ENCODE measurements around the gene NPHP4. TPM values are rescaled to one million over a fixed set of nuclear protein-coding genes. Genes with fewer than 3 reads are reported as not detected.

NPHP4 gene
- total and polyA plus RNA-seq, 4 donors = 1.7 to 5.6 (median 3.5) TPM

DNA sequence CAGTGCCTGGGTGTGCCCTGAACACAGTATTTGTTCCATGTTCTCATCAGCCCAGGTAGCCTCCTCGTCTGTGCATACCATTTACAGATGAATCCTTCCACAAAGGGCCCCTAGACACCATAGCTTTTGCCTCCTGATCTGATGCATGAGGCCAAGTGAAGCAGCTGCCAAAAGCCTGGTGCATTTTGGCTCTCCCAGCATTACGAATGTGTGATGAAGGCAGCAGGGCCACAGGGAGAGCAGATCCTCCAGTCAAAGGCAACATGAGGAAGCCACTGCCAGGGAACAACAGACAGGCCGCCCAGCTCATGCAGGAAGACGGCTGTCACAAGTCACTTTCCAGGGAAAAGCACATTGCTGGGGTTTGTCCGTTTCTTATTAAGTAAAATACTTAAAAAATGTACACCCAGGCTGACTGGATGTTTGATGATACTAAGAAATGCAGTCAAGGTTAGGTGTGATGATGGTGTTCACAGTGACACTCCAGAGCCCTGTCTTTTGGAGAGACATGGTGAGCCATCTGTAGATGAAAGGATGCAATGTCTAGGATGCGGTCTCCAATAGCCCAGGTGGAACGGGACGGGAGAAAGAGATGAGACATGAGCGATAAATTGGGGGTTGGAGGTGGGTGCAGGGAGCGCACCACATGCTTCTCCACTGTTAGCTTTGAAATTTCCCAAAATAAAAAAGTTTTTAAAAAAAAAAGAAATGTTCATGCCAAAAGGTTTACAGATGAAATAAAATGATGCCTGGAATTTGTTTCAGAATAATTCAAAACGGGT lies 48.7 kb downstream of the NPHP4 start:
- TF ChIP-seq FOXA1 (IDR thresholded peaks at IDR 0.05) (no peak), SP1 (IDR thresholded peaks at IDR 0.05) (no peak), EGR1 (IDR thresholded peaks at IDR 0.05; ENCODE audit: low read depth in 2 of 2) (no peak), NR2F2 (IDR thresholded peaks at IDR 0.05) (no peak), TAF1 (conservative IDR thresholded peaks at IDR 0.05) (no peak), YY1 (IDR thresholded peaks at IDR 0.05) (no peak), FOXA2 (IDR thresholded peaks at IDR 0.05) (no peak), RXRA (IDR thresholded peaks at IDR 0.05) (no peak), GABPA (IDR thresholded peaks at IDR 0.05 in 1 of 2, conservative IDR thresholded peaks at IDR 0.05 in 1 of 2) (no peak), HNF4G (IDR thresholded peaks at IDR 0.05) (no peak), JUND (IDR thresholded peaks at IDR 0.05) (no peak)
- TF ChIP-seq, protein P1, sequence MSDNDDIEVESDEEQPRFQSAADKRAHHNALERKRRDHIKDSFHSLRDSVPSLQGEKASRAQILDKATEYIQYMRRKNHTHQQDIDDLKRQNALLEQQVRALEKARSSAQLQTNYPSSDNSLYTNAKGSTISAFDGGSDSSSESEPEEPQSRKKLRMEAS (IDR thresholded peaks at IDR 0.05) = no peak
- TF ChIP-seq, protein P2, sequence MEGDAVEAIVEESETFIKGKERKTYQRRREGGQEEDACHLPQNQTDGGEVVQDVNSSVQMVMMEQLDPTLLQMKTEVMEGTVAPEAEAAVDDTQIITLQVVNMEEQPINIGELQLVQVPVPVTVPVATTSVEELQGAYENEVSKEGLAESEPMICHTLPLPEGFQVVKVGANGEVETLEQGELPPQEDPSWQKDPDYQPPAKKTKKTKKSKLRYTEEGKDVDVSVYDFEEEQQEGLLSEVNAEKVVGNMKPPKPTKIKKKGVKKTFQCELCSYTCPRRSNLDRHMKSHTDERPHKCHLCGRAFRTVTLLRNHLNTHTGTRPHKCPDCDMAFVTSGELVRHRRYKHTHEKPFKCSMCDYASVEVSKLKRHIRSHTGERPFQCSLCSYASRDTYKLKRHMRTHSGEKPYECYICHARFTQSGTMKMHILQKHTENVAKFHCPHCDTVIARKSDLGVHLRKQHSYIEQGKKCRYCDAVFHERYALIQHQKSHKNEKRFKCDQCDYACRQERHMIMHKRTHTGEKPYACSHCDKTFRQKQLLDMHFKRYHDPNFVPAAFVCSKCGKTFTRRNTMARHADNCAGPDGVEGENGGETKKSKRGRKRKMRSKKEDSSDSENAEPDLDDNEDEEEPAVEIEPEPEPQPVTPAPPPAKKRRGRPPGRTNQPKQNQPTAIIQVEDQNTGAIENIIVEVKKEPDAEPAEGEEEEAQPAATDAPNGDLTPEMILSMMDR (IDR thresholded peaks at IDR 0.05; ENCODE audit: low read depth, low read length, missing input control) = no peak
- TF ChIP-seq, protein P3, sequence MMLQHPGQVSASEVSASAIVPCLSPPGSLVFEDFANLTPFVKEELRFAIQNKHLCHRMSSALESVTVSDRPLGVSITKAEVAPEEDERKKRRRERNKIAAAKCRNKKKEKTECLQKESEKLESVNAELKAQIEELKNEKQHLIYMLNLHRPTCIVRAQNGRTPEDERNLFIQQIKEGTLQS (IDR thresholded peaks at IDR 0.05) = no peak
- TF ChIP-seq, protein P4, sequence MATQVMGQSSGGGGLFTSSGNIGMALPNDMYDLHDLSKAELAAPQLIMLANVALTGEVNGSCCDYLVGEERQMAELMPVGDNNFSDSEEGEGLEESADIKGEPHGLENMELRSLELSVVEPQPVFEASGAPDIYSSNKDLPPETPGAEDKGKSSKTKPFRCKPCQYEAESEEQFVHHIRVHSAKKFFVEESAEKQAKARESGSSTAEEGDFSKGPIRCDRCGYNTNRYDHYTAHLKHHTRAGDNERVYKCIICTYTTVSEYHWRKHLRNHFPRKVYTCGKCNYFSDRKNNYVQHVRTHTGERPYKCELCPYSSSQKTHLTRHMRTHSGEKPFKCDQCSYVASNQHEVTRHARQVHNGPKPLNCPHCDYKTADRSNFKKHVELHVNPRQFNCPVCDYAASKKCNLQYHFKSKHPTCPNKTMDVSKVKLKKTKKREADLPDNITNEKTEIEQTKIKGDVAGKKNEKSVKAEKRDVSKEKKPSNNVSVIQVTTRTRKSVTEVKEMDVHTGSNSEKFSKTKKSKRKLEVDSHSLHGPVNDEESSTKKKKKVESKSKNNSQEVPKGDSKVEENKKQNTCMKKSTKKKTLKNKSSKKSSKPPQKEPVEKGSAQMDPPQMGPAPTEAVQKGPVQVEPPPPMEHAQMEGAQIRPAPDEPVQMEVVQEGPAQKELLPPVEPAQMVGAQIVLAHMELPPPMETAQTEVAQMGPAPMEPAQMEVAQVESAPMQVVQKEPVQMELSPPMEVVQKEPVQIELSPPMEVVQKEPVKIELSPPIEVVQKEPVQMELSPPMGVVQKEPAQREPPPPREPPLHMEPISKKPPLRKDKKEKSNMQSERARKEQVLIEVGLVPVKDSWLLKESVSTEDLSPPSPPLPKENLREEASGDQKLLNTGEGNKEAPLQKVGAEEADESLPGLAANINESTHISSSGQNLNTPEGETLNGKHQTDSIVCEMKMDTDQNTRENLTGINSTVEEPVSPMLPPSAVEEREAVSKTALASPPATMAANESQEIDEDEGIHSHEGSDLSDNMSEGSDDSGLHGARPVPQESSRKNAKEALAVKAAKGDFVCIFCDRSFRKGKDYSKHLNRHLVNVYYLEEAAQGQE (IDR thresholded peaks at IDR 0.05) = no peak
- TF ChIP-seq, protein P5, sequence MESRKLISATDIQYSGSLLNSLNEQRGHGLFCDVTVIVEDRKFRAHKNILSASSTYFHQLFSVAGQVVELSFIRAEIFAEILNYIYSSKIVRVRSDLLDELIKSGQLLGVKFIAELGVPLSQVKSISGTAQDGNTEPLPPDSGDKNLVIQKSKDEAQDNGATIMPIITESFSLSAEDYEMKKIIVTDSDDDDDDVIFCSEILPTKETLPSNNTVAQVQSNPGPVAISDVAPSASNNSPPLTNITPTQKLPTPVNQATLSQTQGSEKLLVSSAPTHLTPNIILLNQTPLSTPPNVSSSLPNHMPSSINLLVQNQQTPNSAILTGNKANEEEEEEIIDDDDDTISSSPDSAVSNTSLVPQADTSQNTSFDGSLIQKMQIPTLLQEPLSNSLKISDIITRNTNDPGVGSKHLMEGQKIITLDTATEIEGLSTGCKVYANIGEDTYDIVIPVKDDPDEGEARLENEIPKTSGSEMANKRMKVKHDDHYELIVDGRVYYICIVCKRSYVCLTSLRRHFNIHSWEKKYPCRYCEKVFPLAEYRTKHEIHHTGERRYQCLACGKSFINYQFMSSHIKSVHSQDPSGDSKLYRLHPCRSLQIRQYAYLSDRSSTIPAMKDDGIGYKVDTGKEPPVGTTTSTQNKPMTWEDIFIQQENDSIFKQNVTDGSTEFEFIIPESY (IDR thresholded peaks at IDR 0.05) = no peak
- Histone ChIP-seq H3K27me3 (ENCODE audit: control insufficient read depth in 4 of 4, insufficient read depth in 4 of 4, low read length in 3 of 4) (no peaks in the 10 kb centered on the region), H3K9me3 (ENCODE audit: control insufficient read depth in 4 of 4, low read length in 3 of 4) (no peaks in the 10 kb centered on the region), H3K4me3 (ENCODE audit: low read depth in 1 of 3, low read length in 3 of 3) (no peak overlapping the region), H3K36me3 (ENCODE audit: control insufficient read depth in 4 of 4, insufficient read depth in 3 of 4, low read depth in 1 of 4, low read length in 3 of 4) (no peaks in the 10 kb centered on the region), H3K27ac (ENCODE audit: low read depth in 1 of 2, low read length in 2 of 2) (no peak overlapping the region), H3K9ac (ENCODE audit: low read depth in 1 of 2, low read length in 2 of 2) (no peak overlapping the region), H3K4me1 (ENCODE audit: control insufficient read depth in 4 of 4, insufficient read depth in 4 of 4, low read length in 3 of 4) (no peaks in the 10 kb centered on the region)
- DNase-seq (ENCODE audit: low spot score) = peak; percentile 16
- 90% methylated on average over 11 of the region's 11 CpGs for WGBS

All from liver (tissue), 9 donors.